GM04503 (cell line): ENCODE data around the gene RGS16.

Source experiments
- DNase-seq: peaks from one replicate; pipeline ENCODE4 v3.0.0-alpha.2; 2012; ENCODE audit warnings: low read depth

The RGS16 gene

GRCh38 chr1:182580736-182581135 lies 23.5 kb downstream of the RGS16 start:
- no peak for DNase-seq

GRCh38 chr1:182575540-182576149 lies 28.5 kb downstream of the RGS16 start:
- DNase-seq, result peak; percentile 51

DNA sequence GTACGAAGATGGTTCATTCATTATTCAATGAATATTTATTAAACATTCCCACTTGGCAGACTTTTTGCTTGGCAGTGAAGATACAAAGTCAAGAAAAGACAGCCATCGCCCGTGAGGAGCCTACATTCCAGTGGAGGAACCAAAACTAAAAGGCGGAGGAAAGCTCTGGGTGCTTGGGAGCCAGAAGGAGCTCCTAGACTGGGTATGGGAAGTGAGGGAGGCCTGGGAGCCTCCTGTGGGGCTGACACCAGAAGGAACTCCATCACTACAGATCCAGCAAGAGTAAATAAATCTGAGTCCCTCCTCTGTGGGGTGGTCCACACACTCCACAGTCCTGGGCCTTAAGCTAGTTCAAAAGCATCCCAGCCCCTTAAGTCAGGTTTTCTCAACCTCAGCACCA lies 30.0 kb downstream of the RGS16 start:
- no peak for DNase-seq

DNA sequence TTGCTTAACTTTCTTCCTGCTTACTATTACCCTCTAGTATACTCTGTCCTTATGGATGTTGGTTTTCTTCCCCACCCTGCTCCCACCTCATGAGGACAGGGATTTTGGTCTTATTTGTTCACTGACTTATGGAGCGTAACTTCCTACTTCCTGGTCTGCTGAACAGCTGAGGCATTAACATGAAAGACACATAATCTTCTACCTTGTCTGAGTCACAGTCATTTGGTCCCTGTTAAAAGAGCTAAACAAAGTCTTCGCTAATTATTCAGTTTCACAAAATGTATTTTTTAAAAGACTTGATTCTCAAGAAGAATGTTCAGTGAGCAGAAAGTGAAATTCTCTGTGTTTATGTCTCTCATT lies 33.6 kb downstream of the RGS16 start:
- no peak for DNase-seq

DNA sequence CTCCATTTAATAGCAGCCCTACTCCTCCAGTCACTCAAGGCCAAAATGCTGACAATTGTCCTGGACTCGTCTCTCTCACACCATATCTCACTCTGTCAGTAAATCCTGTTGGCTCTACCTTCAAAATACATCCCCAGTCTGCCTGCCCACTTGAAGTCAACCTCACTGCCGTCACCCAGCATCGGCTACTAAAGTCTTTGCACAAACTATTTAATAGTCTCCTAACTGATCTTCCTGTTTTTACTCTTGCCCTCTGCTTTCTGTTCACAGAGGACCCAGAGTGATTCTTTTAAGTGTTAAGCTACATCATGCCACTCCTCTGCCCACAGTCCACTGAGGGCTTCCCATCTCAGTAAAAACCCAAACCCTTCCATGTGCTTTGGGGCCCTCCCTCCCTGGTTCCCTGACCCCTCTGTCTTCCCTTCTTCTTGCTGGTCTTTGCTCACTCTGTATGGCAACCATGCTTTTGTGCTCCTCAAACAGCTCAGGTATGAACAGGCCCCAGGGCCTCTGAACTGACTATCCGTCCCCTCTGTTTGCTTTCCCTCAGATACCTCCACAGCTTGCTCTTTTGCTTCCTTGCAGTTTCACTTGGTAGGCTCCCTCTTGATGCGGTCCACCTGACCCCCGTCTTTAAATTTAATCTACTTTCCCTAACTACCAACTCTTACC lies 34.1 kb downstream of the RGS16 start:
- no peak for DNase-seq

DNA sequence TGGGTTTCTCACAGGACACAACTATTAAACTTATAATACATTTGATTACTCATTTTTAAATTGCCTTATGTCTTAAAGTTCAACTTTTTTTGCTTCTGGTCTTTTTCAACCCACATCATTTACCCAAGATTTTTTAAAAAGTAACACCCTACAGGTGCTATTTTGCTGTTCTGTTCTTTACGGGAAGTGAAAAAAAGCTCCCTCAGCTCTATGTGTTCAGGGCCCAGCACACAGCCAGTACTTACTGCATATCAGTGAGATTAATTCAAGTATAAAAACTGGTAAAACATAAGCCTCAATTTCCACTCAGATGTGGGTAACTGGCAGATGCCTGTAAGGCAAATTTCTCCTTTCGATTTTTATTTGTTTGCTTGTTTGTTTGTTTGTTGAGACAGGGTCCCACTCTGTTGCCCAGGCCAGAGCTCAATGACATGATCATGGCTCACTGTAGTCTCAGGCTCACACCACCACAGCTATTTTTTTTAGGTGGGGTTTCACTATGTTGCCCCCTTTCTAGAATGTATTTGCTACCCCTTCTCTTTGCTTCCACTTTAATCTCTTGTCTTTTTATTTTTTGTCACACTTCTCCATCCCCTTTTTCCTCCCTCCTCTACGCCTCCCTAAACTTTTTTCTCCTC lies 35.4 kb downstream of the RGS16 start:
- no peak for DNase-seq

GRCh38 chr1:182567629-182568028 lies 36.6 kb downstream of the RGS16 start:
- no peak for DNase-seq

GRCh38 chr1:182565537-182565936 lies 38.7 kb downstream of the RGS16 start:
- no peak for DNase-seq

- DNase-seq, result no peak
Measured at GRCh38 chr1:182564406-182565004, 39.7 kb downstream of the RGS16 start.

- DNase-seq, result no peak
Measured at GRCh38 chr1:182563095-182563494, 41.1 kb downstream of the RGS16 start.

- DNase-seq, result no peak
Measured at GRCh38 chr1:182561456-182561855, 42.7 kb downstream of the RGS16 start.

DNA sequence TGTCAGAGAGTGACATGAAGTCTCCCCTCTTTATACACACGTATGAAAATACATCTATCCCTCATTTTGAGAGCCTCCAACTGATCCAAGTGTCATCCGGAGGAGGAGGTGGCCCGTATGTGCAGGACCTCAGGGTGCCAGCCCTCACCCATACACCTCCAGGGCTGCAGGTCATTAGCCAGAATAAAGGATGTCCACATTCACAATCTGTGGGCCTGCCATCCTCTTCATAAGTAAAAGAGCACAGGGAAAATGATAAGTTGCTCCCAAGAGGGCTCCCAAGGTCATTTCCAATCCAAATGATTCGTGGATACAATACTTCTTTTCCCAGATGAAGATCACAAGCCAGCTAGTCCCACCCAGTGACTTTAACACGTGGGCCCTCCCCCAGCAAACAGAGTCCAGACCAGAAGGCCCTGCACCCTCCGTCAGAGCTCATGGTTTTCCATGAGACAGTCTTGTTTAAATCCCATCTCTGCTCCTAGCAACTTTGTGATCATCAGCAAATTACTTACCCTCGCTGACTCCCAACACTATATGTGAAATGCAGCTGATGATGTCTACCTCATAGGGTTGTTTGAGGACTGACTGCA lies 43.7 kb downstream of the RGS16 start:
- no peak for DNase-seq

DNA sequence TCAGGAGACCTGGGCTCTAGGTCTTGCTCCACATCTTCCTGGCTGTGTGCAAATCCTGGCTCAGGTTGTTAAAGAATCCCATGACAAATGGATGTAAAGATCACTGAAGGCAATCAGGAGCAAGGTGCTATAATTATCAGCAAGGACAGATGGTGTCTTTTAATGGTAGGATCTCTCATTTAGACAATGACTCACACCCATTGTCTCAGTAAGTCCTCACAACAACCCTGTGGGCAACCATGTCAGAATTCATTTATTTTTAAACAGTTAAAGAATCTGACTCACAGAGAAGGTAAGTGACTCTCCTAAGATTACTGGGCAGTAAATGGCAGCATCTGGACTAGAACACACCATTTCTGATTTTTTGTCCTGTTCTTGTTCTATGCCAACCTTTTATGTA lies 47.9 kb downstream of the RGS16 start:
- DNase-seq, result no peak

DNA sequence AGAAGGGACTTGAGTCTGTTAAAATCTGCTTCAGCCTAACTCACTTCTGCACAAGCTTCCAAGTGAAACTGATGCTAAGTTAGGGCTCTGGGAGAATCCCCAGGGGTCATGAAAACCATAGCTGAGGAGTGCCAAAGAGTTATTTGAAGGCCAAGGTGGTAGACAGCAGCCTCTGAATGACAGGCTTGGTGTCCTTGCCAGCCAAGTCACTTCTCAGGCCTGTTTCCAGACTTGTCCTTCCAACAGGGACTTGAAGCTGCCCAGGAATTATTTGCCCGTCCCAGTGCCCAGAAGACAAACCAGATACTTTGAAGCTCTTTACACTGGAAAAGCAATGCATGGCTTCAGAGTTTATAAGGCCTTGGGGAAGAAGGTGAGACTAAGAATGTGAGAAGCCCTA lies 48.7 kb downstream of the RGS16 start:
- no peak for DNase-seq

GRCh38 chr1:182552527-182552926 lies 51.7 kb downstream of the RGS16 start:
- DNase-seq, result no peak

GRCh38 chr1:182549811-182550210 lies 54.4 kb downstream of the RGS16 start:
- DNase-seq, result no peak

DNA sequence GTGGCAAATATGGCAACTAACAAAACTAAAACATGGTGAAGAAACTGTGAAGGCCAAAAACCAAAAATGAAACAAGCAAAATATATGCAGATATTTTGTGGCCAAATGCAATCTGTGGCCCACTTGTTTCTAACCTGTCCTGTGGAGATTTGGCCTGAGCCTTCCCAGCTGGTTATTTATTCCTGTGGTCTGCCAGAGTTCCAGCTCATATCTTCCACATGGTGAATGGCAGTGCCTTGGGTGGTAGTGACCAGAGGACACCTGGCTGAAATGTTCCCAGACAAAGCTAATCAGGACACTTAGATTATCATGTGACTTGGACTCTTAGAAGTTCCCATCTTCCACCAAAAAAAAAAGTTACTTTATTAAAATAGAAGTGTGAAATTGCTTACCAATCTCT lies 54.8 kb downstream of the RGS16 start:
- no peak for DNase-seq
